Peyer's patch (tissue), 4 donors: ENCODE measurements around the gene KCNQ1.

Experiments
- POLR2A ChIP-seq, 2 donors: fragments of 450-650 bp; IDR thresholded peaks; one replicate each; pipeline ENCODE4 v1.5.1; 2017; ENCODE audit warnings: antibody characterized with exemption in 2 of 2, mild to moderate bottlenecking in 2 of 2, moderate library complexity in 2 of 2
- TF ChIP-seq, protein P1 (sequence below), 6 experiments: fragments of 450-650 bp in 4 of 6; fragments of 200-600 bp in 2 of 6; sonication (generic) in 1 of 6; IDR thresholded peaks; one replicate each; pipeline ENCODE4 v1.5.1; 2017 to 2019; ENCODE audit warnings: antibody characterized with exemption in 6 of 6, mild to moderate bottlenecking in 3 of 6, moderate library complexity in 1 of 6

DNA sequence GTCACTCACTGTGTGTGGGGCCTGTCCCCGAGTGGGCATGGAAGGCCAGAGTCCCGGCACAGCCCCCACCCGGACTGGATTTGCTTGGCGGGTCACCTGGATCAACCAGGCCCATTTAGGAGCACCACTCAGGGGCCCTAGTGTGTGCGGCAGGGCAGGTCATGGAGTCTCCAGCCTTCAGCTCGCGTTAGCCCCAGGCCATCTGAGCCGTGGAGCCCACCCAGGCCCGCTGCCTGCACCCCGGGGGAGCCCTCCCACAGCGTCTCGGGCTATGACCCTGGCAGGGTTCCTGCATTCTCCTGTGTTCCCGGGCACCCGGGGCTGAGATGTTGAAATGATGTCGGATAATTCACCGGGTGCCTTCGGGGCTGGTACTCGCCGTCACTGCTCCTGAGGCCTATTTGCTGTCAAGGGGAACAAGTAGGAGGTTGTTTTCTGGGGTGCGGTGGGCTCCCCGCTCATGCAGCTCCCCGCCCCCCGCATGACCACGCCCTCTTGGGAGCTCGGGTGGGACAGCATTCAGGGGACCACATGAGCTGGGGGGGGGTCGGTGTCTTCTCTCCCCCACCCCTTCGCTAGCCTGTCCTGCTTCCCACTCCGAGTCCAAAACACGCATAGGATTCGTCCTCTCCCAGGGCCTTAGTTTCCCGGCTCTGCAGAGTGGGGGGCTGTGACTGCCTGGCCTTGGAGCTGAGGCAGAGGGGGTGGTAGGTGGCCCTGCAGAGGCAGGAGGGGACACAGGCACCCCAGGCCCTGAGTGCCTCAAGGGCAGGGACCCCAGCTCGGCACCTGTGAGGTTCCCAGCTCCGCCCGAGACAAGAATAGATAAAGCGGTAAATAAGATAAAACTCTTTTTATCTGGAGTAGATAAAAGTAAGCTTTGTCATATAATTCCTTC, 77.2 kb downstream of the KCNQ1 start:
- no peak for TF ChIP-seq POLR2A (IDR thresholded peaks at IDR 0.05)
- TF ChIP-seq, protein P1, sequence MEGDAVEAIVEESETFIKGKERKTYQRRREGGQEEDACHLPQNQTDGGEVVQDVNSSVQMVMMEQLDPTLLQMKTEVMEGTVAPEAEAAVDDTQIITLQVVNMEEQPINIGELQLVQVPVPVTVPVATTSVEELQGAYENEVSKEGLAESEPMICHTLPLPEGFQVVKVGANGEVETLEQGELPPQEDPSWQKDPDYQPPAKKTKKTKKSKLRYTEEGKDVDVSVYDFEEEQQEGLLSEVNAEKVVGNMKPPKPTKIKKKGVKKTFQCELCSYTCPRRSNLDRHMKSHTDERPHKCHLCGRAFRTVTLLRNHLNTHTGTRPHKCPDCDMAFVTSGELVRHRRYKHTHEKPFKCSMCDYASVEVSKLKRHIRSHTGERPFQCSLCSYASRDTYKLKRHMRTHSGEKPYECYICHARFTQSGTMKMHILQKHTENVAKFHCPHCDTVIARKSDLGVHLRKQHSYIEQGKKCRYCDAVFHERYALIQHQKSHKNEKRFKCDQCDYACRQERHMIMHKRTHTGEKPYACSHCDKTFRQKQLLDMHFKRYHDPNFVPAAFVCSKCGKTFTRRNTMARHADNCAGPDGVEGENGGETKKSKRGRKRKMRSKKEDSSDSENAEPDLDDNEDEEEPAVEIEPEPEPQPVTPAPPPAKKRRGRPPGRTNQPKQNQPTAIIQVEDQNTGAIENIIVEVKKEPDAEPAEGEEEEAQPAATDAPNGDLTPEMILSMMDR (IDR thresholded peaks at IDR 0.05): no peak
